ENCODE results near the gene UBAC2. TPM values are rescaled to one million over a fixed set of nuclear protein-coding genes. Genes with fewer than 3 reads are reported as not detected.

UBAC2 gene
- total and polyA plus RNA-seq, 2 of the 8 experiments (the other 6 are each of a cell fraction or from before 2014, with no cell fraction given), result 75.9 to 76.9 TPM

DNA sequence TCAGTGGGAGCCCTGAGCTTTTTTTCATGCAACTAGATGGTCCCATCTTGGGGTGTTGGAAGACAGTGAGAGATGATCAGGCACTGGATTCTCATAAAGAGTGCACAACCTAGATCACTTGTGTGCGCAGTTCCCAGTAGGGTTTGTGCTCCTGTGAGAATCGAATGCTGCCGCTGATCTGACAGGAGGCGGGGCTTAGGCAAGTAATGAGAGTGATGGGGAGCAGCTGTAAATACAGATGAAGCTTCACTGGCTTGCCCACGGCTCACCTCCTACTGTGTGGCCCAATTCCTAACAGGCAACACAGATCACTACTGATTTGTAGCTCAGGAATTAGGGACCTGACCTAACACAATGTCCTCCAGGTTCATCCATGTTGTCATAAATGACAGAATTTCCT is 43.6 kb upstream of the UBAC2 start (continued):
- TF ChIP-seq, protein P1, sequence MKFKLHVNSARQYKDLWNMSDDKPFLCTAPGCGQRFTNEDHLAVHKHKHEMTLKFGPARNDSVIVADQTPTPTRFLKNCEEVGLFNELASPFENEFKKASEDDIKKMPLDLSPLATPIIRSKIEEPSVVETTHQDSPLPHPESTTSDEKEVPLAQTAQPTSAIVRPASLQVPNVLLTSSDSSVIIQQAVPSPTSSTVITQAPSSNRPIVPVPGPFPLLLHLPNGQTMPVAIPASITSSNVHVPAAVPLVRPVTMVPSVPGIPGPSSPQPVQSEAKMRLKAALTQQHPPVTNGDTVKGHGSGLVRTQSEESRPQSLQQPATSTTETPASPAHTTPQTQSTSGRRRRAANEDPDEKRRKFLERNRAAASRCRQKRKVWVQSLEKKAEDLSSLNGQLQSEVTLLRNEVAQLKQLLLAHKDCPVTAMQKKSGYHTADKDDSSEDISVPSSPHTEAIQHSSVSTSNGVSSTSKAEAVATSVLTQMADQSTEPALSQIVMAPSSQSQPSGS (IDR thresholded peaks at IDR 0.05; ENCODE audit: low read length), result no peak
- TF ChIP-seq ASH2L (IDR thresholded peaks at IDR 0.05; ENCODE audit: low read length), result no peak
